Uterus (tissue), 4 donors: ENCODE data around the gene CTTN. TPM values are rescaled to one million over a fixed set of nuclear protein-coding genes. Genes with fewer than 3 reads are reported as not detected.

Experiments
- DNase-seq, 2 donors: peaks; one replicate each; pipeline ENCODE4 v3.0.0-alpha.2; 2019 to 2020
- H3K27ac ChIP-seq, 2 donors: fragments of 200-600 bp; sonication (generic); 1 replicate in 1 of 2; 2 replicates in 1 of 2; pipeline ENCODE4 v1.5.1; 2016 to 2018
- H3K27me3 ChIP-seq, 2 donors: fragments of 200-600 bp; sonication (generic); one replicate each; pipeline ENCODE4 v1.5.1; 2018 to 2019; ENCODE audit warnings: control low read depth in 1 of 2
- H3K36me3 ChIP-seq, 2 donors: fragments of 200-600 bp; sonication (generic); one replicate each; pipeline ENCODE4 v1.5.1; 2019; ENCODE audit warnings: control low read depth in 1 of 2
- H3K4me1 ChIP-seq, 2 donors: fragments of 200-600 bp; sonication (generic); one replicate each; pipeline ENCODE4 v1.5.1; 2018 to 2019; ENCODE audit warnings: control low read depth in 1 of 2
- H3K4me3 ChIP-seq, 2 donors: fragments of 200-600 bp; sonication (generic); 1 replicate in 1 of 2; 2 replicates in 1 of 2; pipeline ENCODE4 v1.5.1; 2018 to 2019; ENCODE audit warnings: mild to moderate bottlenecking in 1 of 2
- H3K9me3 ChIP-seq, 2 donors: fragments of 200-600 bp; sonication (generic); one replicate each; pipeline ENCODE4 v1.5.1; 2019; ENCODE audit warnings: control low read depth in 1 of 2
- POLR2A ChIP-seq, 2 donors: fragments of 450-650 bp; IDR thresholded peaks; one replicate each; pipeline ENCODE4 v1.6.1; 2016; ENCODE audit warnings: antibody characterized with exemption in 2 of 2, mild to moderate bottlenecking in 1 of 2, moderate library complexity in 1 of 2
- intact Hi-C: fragments of 100-400 bp; cut with DNase I; formaldehyde crosslinking; loops from one replicate; pipeline ENCODE4 v1.15.1; 2023; ENCODE audit warnings: low total_unique reads
- total RNA-seq, 4 donors: library from RNA; depleted of rRNA in 3 of 4; stranded (reverse); fragments of >200 nt in 3 of 4; gene quantifications; one replicate each; pipeline versions ENCODE4 v1.1.0 to v1.2.4, GENCODE V29; 2014 to 2023
- TF ChIP-seq, protein P1 (sequence below), 4 experiments: fragments of 200-600 bp in 2 of 4; fragments of 450-650 bp in 2 of 4; sonication (generic) in 2 of 4; IDR thresholded peaks; one replicate each; pipeline ENCODE4 v1.5.1; 2016 to 2019; ENCODE audit warnings: antibody characterized with exemption in 4 of 4, mild to moderate bottlenecking in 2 of 4, moderate library complexity in 1 of 4
- donor health status: DM: yes; HTN: yes; CAD: no.

CTTN gene
- total RNA-seq, 4 donors from 2014 or later = 109 to 279 (median 199) TPM

GRCh38 chr11:70463478-70464255, 65.3 kb downstream of the CTTN start:
- Histone ChIP-seq H3K4me3 (no peak overlapping the region), H3K4me1 (no peaks in the 10 kb centered on the region), H3K9me3 (no peaks in the 10 kb centered on the region), H3K27ac (no peak overlapping the region), H3K27me3 (no peaks in the 10 kb centered on the region), H3K36me3 (no peaks in the 10 kb centered on the region)
- DNase-seq = no peak
- intact Hi-C loops = loop anchor here (10.0 kb wide), 1 partner anchor 301 kb away; no protein-coding TSS in a partner anchor
- TF ChIP-seq, protein P1, sequence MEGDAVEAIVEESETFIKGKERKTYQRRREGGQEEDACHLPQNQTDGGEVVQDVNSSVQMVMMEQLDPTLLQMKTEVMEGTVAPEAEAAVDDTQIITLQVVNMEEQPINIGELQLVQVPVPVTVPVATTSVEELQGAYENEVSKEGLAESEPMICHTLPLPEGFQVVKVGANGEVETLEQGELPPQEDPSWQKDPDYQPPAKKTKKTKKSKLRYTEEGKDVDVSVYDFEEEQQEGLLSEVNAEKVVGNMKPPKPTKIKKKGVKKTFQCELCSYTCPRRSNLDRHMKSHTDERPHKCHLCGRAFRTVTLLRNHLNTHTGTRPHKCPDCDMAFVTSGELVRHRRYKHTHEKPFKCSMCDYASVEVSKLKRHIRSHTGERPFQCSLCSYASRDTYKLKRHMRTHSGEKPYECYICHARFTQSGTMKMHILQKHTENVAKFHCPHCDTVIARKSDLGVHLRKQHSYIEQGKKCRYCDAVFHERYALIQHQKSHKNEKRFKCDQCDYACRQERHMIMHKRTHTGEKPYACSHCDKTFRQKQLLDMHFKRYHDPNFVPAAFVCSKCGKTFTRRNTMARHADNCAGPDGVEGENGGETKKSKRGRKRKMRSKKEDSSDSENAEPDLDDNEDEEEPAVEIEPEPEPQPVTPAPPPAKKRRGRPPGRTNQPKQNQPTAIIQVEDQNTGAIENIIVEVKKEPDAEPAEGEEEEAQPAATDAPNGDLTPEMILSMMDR (IDR thresholded peaks at IDR 0.05) = no peak
- no peak for TF ChIP-seq POLR2A (IDR thresholded peaks at IDR 0.05)

DNA sequence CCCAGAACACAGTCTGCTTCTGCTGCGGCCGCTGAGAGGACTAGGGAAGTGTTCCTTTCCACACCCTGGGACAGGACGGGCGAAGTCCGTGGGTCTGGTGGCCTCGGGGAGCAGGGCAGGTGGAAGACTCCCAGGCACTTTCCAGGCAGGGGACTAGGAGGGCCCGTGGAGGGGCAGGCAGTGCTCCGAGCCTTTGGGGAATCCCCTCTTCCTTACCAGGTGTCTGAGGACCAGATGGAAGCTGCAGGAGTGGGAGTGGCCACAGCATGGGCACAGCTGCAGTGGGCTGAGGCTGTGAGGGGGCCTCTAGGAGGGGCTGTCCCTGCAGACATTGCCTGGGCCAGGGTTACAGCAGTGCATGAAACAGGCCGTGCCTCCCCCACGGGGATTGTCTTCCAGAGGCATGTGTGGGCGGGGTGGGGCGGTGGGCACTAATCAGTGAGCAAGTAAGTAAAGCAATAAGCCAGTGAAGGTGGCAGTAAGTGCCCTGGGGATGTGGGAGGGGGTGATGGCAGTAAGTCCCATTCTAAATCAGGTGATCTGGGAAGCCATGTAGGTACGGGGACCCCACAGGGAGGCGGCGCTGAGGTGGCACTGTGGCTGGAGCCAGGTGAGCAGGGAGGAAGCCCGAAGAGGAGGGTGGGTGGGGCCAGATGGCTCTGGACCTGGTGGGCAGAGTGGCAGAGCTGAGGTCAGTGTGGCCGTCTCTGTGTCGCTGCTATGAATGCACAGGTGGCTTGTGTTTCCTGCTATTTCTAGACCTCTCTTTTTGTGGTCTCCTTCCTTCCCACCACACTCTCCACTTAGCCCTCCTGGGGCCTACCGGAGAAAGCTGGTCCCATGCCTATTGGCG, 66.4 kb downstream of the CTTN start:
- Histone ChIP-seq H3K4me3 (no peak overlapping the region), H3K27ac (no peak overlapping the region), H3K4me1 (no peaks in the 10 kb centered on the region), H3K36me3 (no peaks in the 10 kb centered on the region), H3K27me3 (no peaks in the 10 kb centered on the region), H3K9me3 (no peaks in the 10 kb centered on the region)
- intact Hi-C loops = loop anchor here (10.0 kb wide), 1 partner anchor 300 kb away; no protein-coding TSS in a partner anchor
- no peak for DNase-seq
- TF ChIP-seq POLR2A (IDR thresholded peaks at IDR 0.05) = no peak
- TF ChIP-seq, protein P1 (IDR thresholded peaks at IDR 0.05) = no peak

DNA sequence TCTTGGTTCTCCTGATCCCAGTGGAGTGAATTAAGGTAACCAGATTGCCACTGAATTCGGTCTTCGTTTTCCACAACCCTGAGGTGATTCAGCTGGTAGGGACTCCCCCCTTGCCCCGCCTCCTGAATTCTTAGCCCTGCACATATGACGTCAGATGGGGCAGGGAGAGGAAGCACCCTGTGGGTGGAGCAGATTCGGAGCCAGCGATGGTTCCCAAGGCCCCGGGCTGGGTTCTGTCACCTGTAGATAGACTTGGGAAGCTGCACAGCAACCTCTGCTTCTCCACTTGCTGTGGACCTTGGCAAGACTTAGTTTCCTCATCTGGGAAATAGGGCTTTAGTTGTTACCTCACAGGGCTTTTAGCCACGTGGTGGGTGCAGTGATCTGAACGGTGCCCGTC, 67.8 kb downstream of the CTTN start:
- H3K4me1 ChIP-seq = no peaks in the 10 kb centered on the region
- H3K27me3 ChIP-seq = no peaks in the 10 kb centered on the region
- intact Hi-C loops = loop anchor here (10.0 kb wide), 1 partner anchor 299 kb away; no protein-coding TSS in a partner anchor
- H3K27ac ChIP-seq = no peak overlapping the region
- no peak for DNase-seq
- H3K36me3 ChIP-seq = no peaks in the 10 kb centered on the region
- no peaks in the 10 kb centered on the region for H3K9me3 ChIP-seq
- H3K4me3 ChIP-seq = no peak overlapping the region
- TF ChIP-seq, protein P1 (IDR thresholded peaks at IDR 0.05) = no peak
- no peak for TF ChIP-seq POLR2A (IDR thresholded peaks at IDR 0.05)

DNA sequence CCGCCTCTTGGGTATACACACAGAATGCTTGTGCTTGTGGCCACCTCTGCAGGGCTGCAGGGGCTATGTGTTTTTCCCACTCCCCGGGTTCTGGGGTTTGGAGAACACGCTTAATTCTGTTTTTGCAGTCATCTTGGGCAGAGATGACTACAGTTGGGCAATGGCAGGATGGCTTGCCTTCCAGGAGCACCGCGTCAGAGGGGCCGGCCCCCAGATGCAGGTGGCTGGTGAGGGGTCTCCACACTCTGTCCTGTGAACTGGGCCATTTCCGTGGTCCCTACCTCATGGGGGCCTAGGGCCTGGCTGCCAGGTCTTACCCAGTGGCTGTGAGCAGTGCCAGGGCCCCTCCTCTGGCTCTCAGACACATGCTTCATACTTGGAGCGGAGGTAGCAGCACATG, 68.3 kb downstream of the CTTN start:
- intact Hi-C loops = loop anchor here (10.0 kb wide), 1 partner anchor 298 kb away; no protein-coding TSS in a partner anchor
- no peak for TF ChIP-seq POLR2A (IDR thresholded peaks at IDR 0.05)
- TF ChIP-seq, protein P1 (IDR thresholded peaks at IDR 0.05) = no peak
- Histone ChIP-seq H3K27ac (no peak overlapping the region), H3K9me3 (no peaks in the 10 kb centered on the region), H3K4me1 (no peaks in the 10 kb centered on the region), H3K4me3 (no peak overlapping the region), H3K27me3 (no peaks in the 10 kb centered on the region), H3K36me3 (no peaks in the 10 kb centered on the region)
- no peak for DNase-seq
